Liver (tissue), 9 donors: ENCODE measurements around the gene ZNF594. TPM values are rescaled to one million over a fixed set of nuclear protein-coding genes. Genes with fewer than 3 reads are reported as not detected.
"Not testable (repeated sequence)": the region's sequence is repeated elsewhere in the genome, so short reads cannot be mapped to it uniquely, and the experiment has no call there.

Experiments
- DNase-seq: peaks from one replicate; pipeline ENCODE4 v3.0.0-alpha.2; 2017; ENCODE audit warnings: low spot score
- H3K27ac ChIP-seq, 2 donors: one replicate each; pipeline ENCODE4 v1.7.0; 2013; ENCODE audit warnings: inconsistent platforms in 2 of 2, low read length in 2 of 2, control low read depth in 1 of 2, low read depth in 1 of 2, mild to moderate bottlenecking in 1 of 2
- H3K27me3 ChIP-seq, 4 donors: one replicate each; pipeline versions ENCODE4 v1.6.1 to v1.7.0; 2013; ENCODE audit warnings: low read length in 3 of 4, inconsistent platforms in 1 of 4, mild to moderate bottlenecking in 1 of 4, moderate library complexity in 1 of 4; ENCODE audit not compliant: control insufficient read depth in 4 of 4, insufficient read depth in 4 of 4
- H3K36me3 ChIP-seq, 4 donors: one replicate each; pipeline versions ENCODE4 v1.6.1 to v1.7.0; 2013; ENCODE audit warnings: low read length in 3 of 4, mild to moderate bottlenecking in 3 of 4, low read depth in 1 of 4, moderate library complexity in 1 of 4; ENCODE audit not compliant: control insufficient read depth in 4 of 4, insufficient read depth in 3 of 4
- H3K4me1 ChIP-seq, 4 donors: one replicate each; pipeline versions ENCODE4 v1.6.1 to v1.7.0; 2013; ENCODE audit warnings: low read length in 3 of 4, mild to moderate bottlenecking in 3 of 4, moderate library complexity in 1 of 4; ENCODE audit not compliant: control insufficient read depth in 4 of 4, insufficient read depth in 4 of 4
- H3K4me3 ChIP-seq, 3 donors: one replicate each; pipeline versions ENCODE4 v1.6.1 to v1.7.0; 2013; ENCODE audit warnings: low read length in 3 of 3, control low read depth in 1 of 3, low read depth in 1 of 3, mild to moderate bottlenecking in 1 of 3
- H3K9ac ChIP-seq, 2 donors: one replicate each; pipeline ENCODE4 v1.7.0; 2013; ENCODE audit warnings: low read length in 2 of 2, mild to moderate bottlenecking in 2 of 2, moderate library complexity in 2 of 2, control low read depth in 1 of 2, low read depth in 1 of 2
- H3K9me3 ChIP-seq, 4 donors: one replicate each; pipeline versions ENCODE4 v1.6.1 to v1.7.0; 2013; ENCODE audit warnings: low read length in 3 of 4; ENCODE audit not compliant: control insufficient read depth in 4 of 4
- HNF4G ChIP-seq: IDR thresholded peaks from 2 replicates; pipeline ENCODE4 v1.6.1; 2016; ENCODE audit warnings: antibody characterized with exemption
- WGBS: extraction: QIAGEN DNeasy Blood & Tissue Kit; methylation state at CpG from one replicate; pipeline ENCODE4 v1.1.7; 2013; 5-methylcytosine and 5-hydroxymethylcytosine counted together
- polyA plus RNA-seq, 2 donors: library from polyadenylated mRNA; stranded (reverse) in 1 of 2; unstranded in 1 of 2; fragments of 200-250 nt in 1 of 2; fragments of >200 nt in 1 of 2; fragmentation: Nextera tagmentation in 1 of 2; extraction: Ambion mirVana in 1 of 2; gene quantifications; one replicate each; pipeline versions ENCODE4 v1.2.1 to v1.2.3, GENCODE V29; 2013 to 2015
- total RNA-seq, 2 donors: library from RNA; depleted of rRNA; stranded (reverse); fragments of >200 nt; gene quantifications; one replicate each; pipeline ENCODE4 v1.2.3, GENCODE V29; 2014
- donor health status: healthy.
- donor health status: healthy.
- donor health status: healthy.
- donor health status: healthy.
- donor health status: healthy.

Gene ZNF594
- total and polyA plus RNA-seq, 4 donors = 0.76 to 7.4 (median 4.1) TPM

DNA sequence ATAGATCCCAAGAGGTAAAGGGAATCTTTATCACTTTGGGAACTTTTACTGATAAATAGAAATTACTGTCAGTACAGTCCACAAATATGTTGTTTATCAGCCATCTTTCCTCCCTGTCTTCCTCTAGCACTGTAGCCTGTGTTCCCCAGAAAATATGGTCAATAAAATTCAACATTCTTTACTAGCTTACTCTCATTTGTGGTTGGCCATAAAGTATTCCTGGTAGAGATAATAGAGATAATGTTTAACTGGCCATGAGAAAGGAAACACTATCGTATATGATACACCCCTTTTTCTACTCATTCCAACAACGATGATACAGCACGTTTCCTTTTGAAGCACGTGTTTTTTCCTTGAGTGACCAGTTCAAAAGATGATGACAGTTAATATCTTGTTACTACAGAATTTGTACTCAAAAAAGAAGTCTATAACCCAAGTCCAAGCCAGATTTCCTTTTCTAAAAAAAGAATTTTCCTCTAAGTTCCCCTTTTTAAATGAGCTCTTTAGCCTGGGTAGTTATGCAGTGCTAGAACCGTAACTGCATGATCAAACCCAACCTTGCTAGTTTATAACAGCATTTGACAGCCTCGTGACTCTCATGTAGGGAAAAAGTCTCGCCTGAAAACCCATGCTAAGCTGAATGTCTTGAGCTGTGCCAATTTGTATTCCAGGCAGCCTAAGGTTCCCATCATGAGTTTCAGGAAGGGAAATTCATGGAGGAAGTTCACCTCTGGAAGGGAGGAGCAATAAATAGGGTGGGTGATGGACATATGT is 25.7 kb downstream of the ZNF594 start:
- H3K4me3 ChIP-seq, H3K27ac ChIP-seq, H3K9me3 ChIP-seq, DNase-seq, H3K4me1 ChIP-seq, H3K9ac ChIP-seq, H3K36me3 ChIP-seq, H3K27me3 ChIP-seq: not testable (repeated sequence)
- 67% methylated on average over 6 of the region's 7 CpGs for WGBS

GRCh38 chr17:5164436-5164835 is 27.2 kb downstream of the ZNF594 start:
- 73% methylated on average over 6 of the region's 6 CpGs for WGBS

GRCh38 chr17:5161793-5162192 is 29.9 kb downstream of the ZNF594 start:
- not testable (repeated sequence) for H3K9me3 ChIP-seq, H3K4me3 ChIP-seq, H3K9ac ChIP-seq, H3K4me1 ChIP-seq, H3K36me3 ChIP-seq, DNase-seq, H3K27me3 ChIP-seq, H3K27ac ChIP-seq
- WGBS = 76% methylated on average over 3 of the region's 3 CpGs

More at GRCh38 chr17:5164436-5164835, 27.2 kb downstream of the ZNF594 start:
- H3K4me1 ChIP-seq = no peaks in the 10 kb centered on the region
- peaks cover 0 to 4% (median 1%) of the 10 kb centered on the region in 4 donors for H3K9me3 ChIP-seq
- H3K9ac ChIP-seq = no peak overlapping the region
- H3K4me3 ChIP-seq = no peak overlapping the region
- no peaks in the 10 kb centered on the region for H3K27me3 ChIP-seq
- no peak for TF ChIP-seq HNF4G
- DNase-seq = no peak
- H3K36me3 ChIP-seq = no peaks in the 10 kb centered on the region
- no peak overlapping the region for H3K27ac ChIP-seq

GRCh38 chr17:5160702-5161101 is 31.0 kb downstream of the ZNF594 start:
- H3K27me3 ChIP-seq, H3K36me3 ChIP-seq, H3K9me3 ChIP-seq, H3K27ac ChIP-seq, H3K9ac ChIP-seq, DNase-seq, H3K4me3 ChIP-seq, H3K4me1 ChIP-seq: not testable (repeated sequence)
- 71% methylated on average over 1 of the region's 1 CpG for WGBS

- H3K4me1 ChIP-seq, DNase-seq, H3K9ac ChIP-seq, H3K4me3 ChIP-seq, H3K36me3 ChIP-seq, H3K27me3 ChIP-seq, H3K27ac ChIP-seq, H3K9me3 ChIP-seq: not testable (repeated sequence)
- WGBS = 75% methylated on average over 1 of the region's 1 CpG
These were observed 45.5 kb downstream of the ZNF594 start for GRCh38 chr17:5146122-5146521.

- H3K9ac ChIP-seq, H3K36me3 ChIP-seq, H3K27ac ChIP-seq, H3K27me3 ChIP-seq, H3K9me3 ChIP-seq, DNase-seq, H3K4me1 ChIP-seq, H3K4me3 ChIP-seq: not testable (repeated sequence)
- WGBS = 87% methylated on average over 15 of the region's 18 CpGs
These were observed 48.8 kb downstream of the ZNF594 start for GRCh38 chr17:5142877-5143276.
